HuH-7 (cell line): ENCODE results near the gene MAGEE1.

Source experiments
- DNase-seq: peaks from one replicate; pipeline ENCODE4 v3.0.0; 2011; ENCODE audit warnings: low spot score

The MAGEE1 gene, protein sequence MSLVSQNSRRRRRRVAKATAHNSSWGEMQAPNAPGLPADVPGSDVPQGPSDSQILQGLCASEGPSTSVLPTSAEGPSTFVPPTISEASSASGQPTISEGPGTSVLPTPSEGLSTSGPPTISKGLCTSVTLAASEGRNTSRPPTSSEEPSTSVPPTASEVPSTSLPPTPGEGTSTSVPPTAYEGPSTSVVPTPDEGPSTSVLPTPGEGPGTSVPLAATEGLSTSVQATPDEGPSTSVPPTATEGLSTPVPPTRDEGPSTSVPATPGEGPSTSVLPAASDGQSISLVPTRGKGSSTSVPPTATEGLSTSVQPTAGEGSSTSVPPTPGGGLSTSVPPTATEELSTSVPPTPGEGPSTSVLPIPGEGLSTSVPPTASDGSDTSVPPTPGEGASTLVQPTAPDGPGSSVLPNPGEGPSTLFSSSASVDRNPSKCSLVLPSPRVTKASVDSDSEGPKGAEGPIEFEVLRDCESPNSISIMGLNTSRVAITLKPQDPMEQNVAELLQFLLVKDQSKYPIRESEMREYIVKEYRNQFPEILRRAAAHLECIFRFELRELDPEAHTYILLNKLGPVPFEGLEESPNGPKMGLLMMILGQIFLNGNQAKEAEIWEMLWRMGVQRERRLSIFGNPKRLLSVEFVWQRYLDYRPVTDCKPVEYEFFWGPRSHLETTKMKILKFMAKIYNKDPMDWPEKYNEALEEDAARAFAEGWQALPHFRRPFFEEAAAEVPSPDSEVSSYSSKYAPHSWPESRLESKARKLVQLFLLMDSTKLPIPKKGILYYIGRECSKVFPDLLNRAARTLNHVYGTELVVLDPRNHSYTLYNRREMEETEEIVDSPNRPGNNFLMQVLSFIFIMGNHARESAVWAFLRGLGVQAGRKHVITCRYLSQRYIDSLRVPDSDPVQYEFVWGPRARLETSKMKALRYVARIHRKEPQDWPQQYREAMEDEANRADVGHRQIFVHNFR

DNA sequence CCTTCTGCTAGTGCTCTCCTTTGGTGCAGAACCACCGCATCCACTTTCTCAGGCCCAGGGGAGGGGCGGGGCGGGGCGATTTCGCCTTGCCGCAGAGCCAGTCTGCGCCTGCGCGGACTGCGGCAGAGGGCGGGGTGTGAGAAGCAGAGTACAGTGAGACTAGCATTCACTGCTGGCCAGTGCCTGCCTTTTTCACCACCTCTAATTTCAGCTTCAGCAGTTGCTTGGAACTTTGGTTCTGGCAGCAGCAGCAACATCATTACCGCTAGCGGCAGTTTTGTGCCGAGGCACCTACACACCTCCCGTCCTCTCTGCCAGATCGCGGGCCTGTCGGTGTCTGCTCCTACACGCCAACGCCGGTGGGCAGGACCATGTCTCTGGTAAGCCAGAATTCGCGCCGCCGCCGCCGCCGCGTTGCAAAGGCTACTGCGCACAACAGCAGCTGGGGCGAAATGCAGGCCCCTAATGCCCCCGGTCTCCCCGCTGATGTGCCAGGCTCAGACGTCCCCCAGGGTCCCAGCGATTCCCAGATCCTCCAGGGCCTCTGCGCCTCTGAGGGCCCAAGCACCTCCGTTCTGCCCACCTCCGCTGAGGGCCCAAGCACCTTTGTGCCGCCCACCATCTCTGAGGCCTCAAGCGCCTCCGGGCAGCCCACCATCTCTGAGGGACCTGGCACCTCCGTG is at the start of gene MAGEE1:
MAGEE1 (plus strand) TSS at position 151 of the 683 bp plus-strand sequence; CDS start at position 372, 221 bp downstream.
- no peak for DNase-seq

DNA sequence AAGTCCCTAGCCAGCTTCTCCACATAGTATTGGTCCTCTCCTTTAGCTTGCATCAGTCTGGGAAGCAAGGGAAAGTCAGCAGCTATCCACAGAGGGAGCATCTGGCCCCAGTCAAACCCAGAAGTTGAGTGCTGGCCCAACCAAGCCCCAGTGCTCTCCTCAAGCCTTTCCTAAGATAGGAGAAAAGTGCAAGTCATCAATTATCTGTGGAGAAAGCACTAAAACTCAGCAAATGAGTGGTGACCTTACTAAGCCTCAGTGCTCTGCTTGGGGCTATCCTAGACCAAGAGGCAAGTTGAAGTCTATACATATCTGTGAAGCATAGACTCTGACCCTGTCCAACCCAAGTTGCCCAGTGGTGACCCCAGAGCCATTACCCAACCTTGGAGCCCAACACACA is 28.5 kb upstream of the MAGEE1 start:
- DNase-seq = no peak

DNA sequence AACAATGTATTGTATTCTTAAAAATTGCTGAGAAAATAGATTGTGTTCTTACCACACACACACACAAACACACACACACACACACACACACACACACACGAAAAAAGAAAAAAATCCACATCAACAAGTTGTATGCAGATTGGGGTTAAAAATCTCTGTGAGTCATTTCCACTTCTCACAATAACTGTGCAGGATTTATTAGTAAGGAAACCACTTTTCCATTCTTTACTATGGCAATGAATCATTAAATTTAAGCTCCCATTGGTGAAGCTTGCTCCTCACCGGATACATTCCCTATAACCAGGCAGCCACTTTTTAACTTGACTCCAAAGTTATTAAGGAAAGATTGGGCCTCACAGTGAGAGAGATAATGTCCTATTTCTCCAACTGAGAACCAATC is 19.7 kb upstream of the MAGEE1 start:
- no peak for DNase-seq

DNA sequence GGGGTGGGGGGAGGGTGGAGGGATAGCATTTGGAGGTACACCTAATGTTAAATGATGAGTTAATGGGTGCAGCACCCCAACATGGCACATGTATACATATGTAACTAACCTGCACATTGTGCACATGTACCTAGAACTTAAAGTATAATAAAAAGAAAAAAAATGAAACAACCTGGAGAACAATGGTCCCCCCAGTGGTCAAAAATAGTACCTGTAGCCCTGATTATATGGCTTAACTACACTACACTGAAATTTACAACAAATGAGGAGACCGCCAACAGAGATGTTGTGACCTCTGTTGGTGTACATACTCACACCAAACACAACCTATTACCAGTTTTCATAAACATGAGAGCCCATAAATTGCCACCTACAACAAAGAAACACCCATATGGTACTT is 7.3 kb upstream of the MAGEE1 start:
- DNase-seq = no peak

DNA sequence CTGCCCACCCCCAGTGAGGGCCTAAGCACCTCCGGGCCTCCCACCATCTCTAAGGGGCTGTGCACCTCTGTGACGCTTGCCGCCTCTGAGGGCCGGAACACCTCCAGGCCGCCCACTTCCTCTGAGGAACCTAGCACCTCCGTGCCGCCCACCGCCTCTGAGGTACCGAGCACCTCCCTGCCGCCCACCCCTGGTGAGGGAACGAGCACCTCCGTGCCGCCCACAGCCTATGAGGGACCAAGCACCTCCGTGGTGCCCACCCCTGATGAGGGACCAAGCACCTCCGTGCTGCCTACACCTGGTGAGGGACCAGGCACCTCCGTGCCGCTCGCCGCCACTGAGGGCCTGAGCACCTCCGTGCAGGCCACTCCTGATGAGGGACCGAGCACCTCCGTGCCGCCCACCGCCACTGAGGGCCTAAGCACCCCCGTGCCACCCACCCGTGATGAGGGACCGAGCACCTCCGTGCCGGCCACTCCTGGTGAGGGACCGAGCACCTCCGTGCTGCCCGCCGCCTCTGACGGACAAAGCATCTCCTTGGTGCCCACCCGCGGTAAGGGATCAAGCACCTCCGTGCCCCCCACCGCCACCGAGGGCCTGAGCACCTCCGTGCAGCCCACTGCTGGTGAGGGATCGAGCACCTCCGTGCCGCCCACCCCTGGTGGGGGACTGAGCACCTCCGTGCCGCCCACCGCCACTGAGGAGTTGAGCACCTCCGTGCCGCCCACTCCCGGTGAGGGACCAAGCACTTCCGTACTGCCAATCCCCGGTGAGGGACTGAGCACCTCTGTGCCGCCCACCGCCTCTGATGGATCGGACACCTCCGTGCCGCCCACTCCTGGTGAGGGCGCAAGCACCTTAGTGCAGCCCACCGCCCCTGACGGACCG is 977 bp downstream of the MAGEE1 start:
- no peak for DNase-seq

DNA sequence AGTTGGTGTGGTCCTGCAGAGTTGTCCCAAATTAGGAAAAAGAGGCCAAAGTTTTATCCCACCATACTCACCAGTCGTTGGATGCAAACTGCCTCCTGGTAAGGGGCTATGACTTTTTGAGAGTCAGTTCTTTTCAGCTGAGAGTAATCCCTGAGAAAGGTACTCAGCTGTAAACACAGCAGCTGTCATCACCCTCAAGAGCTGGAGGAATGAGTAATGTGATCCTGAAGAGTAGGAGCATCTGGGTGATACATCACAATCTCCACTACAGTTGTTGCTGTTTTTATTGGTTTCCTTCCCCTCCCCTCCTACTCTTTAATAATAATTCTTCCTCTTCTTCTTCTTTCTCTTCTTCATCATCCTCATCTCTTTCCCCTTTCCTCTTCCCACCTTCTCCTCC is 5.7 kb downstream of the MAGEE1 start:
- DNase-seq = no peak

DNA sequence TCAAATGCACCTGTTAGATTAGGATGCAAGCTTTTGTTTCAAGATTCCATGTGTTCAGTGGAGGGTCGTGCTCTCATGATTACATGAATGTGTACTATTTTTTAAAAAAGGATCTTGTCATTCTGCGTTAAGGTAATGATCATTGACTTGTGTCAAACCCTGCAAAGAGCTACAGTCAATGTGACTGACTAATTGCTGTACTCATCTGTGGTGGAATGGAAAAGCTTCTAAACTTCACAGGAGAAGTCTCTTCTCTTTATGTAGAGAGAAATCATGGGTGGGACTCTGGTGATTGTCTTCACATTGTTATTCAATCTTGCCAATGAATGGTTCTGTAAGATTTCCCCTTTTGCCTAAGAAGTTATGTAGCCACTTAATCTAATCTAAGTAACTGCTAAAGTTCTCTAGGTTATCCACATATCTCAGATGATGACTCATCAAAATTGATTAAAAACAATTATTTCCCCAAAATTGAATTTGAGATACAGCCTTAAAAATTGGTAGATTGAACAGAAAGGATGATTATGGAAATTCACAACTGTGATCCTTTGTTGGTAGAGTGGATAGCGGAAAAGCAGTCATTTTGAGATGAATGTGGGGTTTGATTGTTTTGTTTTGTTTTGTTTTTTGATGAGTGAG is 6.7 kb downstream of the MAGEE1 start:
- no peak for DNase-seq

DNA sequence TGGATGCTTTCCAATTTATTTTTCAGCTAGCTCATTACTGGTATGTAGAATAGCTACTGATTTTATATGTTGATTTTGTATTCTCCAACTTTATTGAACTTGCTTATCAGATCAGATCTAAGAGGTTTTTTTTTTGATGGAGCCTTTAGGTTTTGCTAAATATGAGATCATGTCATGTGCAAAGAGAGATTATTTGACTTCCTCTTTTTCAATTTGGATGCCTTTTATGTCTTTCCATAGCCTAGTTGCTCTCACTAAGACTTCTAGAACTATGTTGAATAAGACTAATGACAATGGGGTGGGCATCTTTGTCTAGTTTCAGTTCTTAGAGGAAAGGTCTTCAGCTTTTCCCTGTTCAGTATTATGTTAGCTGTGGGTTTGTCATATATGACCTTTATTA is 11.7 kb downstream of the MAGEE1 start:
- no peak for DNase-seq

DNA sequence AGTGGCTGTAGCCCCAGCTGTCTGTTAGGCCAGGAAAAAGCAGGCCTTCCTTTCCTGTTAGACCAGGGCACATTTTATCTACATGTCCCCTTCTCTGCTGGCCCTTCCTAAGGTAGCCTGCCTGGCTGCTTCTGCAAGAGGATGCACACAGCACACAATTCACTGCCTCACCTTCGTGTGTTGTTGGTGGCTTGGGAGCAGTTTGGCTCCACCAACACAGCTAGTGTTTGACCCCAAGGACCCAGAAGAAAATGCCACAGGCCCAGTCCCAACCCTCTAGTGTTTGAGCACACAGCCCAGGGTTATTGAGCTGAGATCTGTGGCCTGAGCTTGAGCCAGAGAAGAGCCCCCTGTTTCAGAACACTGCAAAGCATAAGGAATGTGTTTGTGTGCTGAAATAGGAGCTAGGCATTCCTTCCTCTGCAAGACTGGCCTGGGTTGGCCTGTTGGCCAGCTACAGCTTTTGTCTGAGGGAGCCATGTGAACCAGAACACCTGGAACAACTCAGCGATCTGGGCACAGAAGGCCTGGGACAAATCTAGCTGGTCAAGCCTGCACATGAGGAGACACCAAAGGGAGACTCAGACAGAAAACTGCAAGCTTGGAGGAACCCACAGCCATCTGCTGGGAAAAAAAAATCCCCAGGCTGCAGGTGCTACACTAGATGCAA is 26.4 kb downstream of the MAGEE1 start:
- no peak for DNase-seq

DNA sequence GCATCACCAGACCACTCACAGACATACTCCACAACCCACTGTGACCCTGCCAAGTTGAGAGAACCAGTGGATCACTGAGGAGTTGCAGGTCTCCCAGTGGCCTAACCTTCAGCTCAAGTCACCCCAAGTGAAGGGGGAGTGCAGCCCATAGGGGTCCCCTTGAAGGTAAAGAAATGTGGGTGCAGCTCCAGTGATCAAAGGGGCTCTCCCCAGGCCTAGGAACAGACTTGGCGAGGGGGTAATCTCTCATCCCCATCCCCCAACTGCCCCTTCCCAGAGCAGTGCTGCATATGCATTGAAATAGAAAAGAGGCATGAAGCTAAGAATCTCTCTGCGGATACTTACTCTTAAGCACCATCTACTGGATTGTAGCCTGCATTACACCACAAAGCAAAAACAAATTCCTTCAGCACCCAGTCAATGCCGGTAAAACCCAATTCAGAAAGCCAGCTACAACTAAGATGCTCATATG is 27.0 kb downstream of the MAGEE1 start:
- DNase-seq = no peak

DNA sequence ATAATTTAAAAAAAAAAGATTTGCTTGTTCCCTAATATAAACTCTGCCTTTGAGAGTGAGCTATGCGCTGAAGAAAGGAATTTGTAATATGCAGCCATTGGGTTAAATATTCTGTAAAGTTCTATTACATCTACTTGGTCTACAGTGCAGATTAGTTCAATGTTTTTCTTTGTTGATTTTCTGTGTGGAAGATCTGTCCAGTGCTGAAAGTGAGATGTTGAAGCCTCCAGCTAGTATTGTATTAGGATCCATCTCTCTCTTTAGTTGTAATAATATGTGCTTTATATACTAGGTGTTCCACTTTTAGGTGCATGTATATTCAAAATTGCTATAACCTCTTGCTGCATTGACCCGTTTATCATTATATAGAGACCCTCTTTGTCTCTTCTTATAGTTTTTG is 49.8 kb downstream of the MAGEE1 start:
- DNase-seq = no peak
